K562 (cell line): ENCODE measurements around the gene RACK1. TPM values are rescaled to one million over a fixed set of nuclear protein-coding genes. Genes with fewer than 3 reads are reported as not detected.

Experiments used
- ATF1 ChIP-seq, 2 experiments: fragments of 450-650 bp in 1 of 2; IDR thresholded peaks; 2 replicates each; pipeline ENCODE4 v1.6.1; 2016; ENCODE audit warnings: missing compliant biosample characterization in 1 of 2, missing genetic modification characterization in 1 of 2
- ILF3 ChIP-seq: fragments of 450-650 bp; IDR thresholded peaks from 2 replicates; pipeline ENCODE4 v1.6.1; 2018; ENCODE audit warnings: antibody characterized with exemption, mild to moderate bottlenecking, moderate library complexity, borderline replicate concordance
- KDM4B ChIP-seq, 2 experiments: fragments of 450-650 bp in 1 of 2; sonication (generic) in 1 of 2; IDR thresholded peaks; 2 replicates each; pipeline ENCODE4 v1.6.1; 2016 to 2017; ENCODE audit warnings: borderline replicate concordance in 2 of 2, antibody characterized with exemption in 1 of 2, low read depth in 1 of 2, mild to moderate bottlenecking in 1 of 2
- KHSRP ChIP-seq: fragments of 450-650 bp; IDR thresholded peaks from 2 replicates; pipeline ENCODE4 v1.6.1; 2017
- MAZ ChIP-seq, 2 experiments: fragments of 450-650 bp in 1 of 2; sonication (generic) in 1 of 2; formaldehyde crosslinking; IDR thresholded peaks in 1 of 2; conservative IDR thresholded peaks in 1 of 2; 2 replicates each; pipeline versions ENCODE4 v1.4.0 to v1.5.0; 2020; ENCODE audit warnings: mild to moderate bottlenecking in 1 of 2, missing genetic modification reagents in 1 of 2
- MCM7 ChIP-seq, 2 experiments: fragments of 450-650 bp; IDR thresholded peaks; 2 replicates each; pipeline ENCODE4 v1.6.1; 2016 to 2018
- MYC ChIP-seq, 2 experiments: fragments of 250-450 bp in 1 of 2; sonication (Bioruptor Pico) in 1 of 2; IDR thresholded peaks; 2 replicates each; pipeline versions ENCODE4 v1.5.1 to v1.6.1; 2012 to 2021; ENCODE audit warnings: low read depth in 2 of 2, borderline replicate concordance in 1 of 2, improper control_type of control experiment in 1 of 2, low read length in 1 of 2, mild to moderate bottlenecking in 1 of 2, moderate library complexity in 1 of 2
- PHTF2 ChIP-seq: fragments of 250-450 bp; sonication (Bioruptor Pico); IDR thresholded peaks from 2 replicates; pipeline ENCODE4 v1.5.0; 2021; ENCODE audit warnings: mild to moderate bottlenecking
- RCOR1 ChIP-seq, 2 experiments: IDR thresholded peaks; 2 replicates each; pipeline ENCODE4 v1.6.1; 2012; ENCODE audit warnings: low read depth in 2 of 2, low read length in 2 of 2, borderline replicate concordance in 1 of 2, improper control_type of control experiment in 1 of 2
- SETDB1 ChIP-seq: IDR thresholded peaks from one replicate; pipeline ENCODE4 v1.6.1; 2012; ENCODE audit warnings: low read length, control low read depth, inconsistent platforms
- SMARCA5 ChIP-seq: fragments of 450-650 bp; IDR thresholded peaks from 2 replicates; pipeline ENCODE4 v1.6.1; 2016
- SREBF1 ChIP-seq: fragments of 150-350 bp; IDR thresholded peaks from 2 replicates; pipeline ENCODE4 v1.6.1; 2014; ENCODE audit warnings: antibody characterized with exemption, low read depth, low read length, borderline replicate concordance
- ZNF592 ChIP-seq: fragments of 450-650 bp; IDR thresholded peaks from 2 replicates; pipeline ENCODE4 v1.6.1; 2017; ENCODE audit warnings: antibody characterized with exemption, mild to moderate bottlenecking
- polyA plus RNA-seq, 8 experiments: library from polyadenylated mRNA; depleted of rRNA in 4 of 8; stranded (reverse) in 5 of 8; unstranded in 3 of 8; fragments of >200 nt; fragmentation: Nextera tagmentation in 2 of 8; fragmentation: Illumina TruSeq in 1 of 8; extraction: Ambion mirVana in 2 of 8; extraction: Trizol in 1 of 8; gene quantifications; 2 replicates each; pipeline versions ENCODE4 v1.2.1 to v1.2.3, GENCODE V29; 2011 to 2014; ENCODE audit warnings: inconsistent platforms in 1 of 8, missing spikeins in 1 of 8
- total RNA-seq, 7 experiments: library from RNA; depleted of rRNA in 6 of 7; stranded (reverse); fragments of >200 nt in 6 of 7; fragmentation: Illumina TruSeq in 2 of 7; extraction: Trizol in 2 of 7; gene quantifications; 2 replicates each; pipeline versions ENCODE4 v1.2.1 to v1.2.3, GENCODE V29; 2011 to 2021; ENCODE audit warnings: low replicate concordance in 1 of 7
- TF ChIP-seq, protein P1 (sequence below): sonication (generic); formaldehyde crosslinking; IDR thresholded peaks from 2 replicates; pipeline ENCODE4 v1.8.1; 2023; ENCODE audit warnings: missing genetic modification reagents, mild to moderate bottlenecking, borderline replicate concordance
- TF ChIP-seq, protein P2 (sequence below): fragments of 250-450 bp; sonication (Bioruptor Pico); IDR thresholded peaks from 2 replicates; pipeline ENCODE4 v1.5.0; 2022; ENCODE audit warnings: mild to moderate bottlenecking

Gene RACK1
- total and polyA plus RNA-seq, 9 of the 15 experiments (the other 6 are each of a cell fraction or from before 2014, with no cell fraction given) = 2,303 to 5,311 (median 3,833) TPM

- TF ChIP-seq, protein P1, sequence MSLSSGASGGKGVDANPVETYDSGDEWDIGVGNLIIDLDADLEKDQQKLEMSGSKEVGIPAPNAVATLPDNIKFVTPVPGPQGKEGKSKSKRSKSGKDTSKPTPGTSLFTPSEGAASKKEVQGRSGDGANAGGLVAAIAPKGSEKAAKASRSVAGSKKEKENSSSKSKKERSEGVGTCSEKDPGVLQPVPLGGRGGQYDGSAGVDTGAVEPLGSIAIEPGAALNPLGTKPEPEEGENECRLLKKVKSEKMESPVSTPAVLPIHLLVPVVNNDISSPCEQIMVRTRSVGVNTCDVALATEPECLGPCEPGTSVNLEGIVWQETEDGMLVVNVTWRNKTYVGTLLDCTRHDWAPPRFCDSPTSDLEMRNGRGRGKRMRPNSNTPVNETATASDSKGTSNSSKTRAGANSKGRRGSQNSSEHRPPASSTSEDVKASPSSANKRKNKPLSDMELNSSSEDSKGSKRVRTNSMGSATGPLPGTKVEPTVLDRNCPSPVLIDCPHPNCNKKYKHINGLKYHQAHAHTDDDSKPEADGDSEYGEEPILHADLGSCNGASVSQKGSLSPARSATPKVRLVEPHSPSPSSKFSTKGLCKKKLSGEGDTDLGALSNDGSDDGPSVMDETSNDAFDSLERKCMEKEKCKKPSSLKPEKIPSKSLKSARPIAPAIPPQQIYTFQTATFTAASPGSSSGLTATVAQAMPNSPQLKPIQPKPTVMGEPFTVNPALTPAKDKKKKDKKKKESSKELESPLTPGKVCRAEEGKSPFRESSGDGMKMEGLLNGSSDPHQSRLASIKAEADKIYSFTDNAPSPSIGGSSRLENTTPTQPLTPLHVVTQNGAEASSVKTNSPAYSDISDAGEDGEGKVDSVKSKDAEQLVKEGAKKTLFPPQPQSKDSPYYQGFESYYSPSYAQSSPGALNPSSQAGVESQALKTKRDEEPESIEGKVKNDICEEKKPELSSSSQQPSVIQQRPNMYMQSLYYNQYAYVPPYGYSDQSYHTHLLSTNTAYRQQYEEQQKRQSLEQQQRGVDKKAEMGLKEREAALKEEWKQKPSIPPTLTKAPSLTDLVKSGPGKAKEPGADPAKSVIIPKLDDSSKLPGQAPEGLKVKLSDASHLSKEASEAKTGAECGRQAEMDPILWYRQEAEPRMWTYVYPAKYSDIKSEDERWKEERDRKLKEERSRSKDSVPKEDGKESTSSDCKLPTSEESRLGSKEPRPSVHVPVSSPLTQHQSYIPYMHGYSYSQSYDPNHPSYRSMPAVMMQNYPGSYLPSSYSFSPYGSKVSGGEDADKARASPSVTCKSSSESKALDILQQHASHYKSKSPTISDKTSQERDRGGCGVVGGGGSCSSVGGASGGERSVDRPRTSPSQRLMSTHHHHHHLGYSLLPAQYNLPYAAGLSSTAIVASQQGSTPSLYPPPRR (CRISPR knock-in tag) = 0 out of 2 replicates have a peak, but pooled peaks have one; percentile 73
- TF ChIP-seq ILF3 = no peak
- TF ChIP-seq ZNF592 = peak; percentile 39; the same call in 1 of the 2 replicates
- TF ChIP-seq MAZ (CRISPR knock-in tag; conservative IDR thresholded peaks at IDR 0.05 in 1 of 2, IDR thresholded peaks at IDR 0.05 in 1 of 2) = 0 out of 4 replicates have a peak, but pooled peaks have one; percentile 4 to 41
- TF ChIP-seq ATF1 (CRISPR knock-in tag; IDR thresholded peaks at IDR 0.05) = no peak
- no peak; the same call in 1 of the 2 replicates for TF ChIP-seq ATF1 (tag; IDR thresholded peaks at IDR 0.05)
- TF ChIP-seq, protein P2, sequence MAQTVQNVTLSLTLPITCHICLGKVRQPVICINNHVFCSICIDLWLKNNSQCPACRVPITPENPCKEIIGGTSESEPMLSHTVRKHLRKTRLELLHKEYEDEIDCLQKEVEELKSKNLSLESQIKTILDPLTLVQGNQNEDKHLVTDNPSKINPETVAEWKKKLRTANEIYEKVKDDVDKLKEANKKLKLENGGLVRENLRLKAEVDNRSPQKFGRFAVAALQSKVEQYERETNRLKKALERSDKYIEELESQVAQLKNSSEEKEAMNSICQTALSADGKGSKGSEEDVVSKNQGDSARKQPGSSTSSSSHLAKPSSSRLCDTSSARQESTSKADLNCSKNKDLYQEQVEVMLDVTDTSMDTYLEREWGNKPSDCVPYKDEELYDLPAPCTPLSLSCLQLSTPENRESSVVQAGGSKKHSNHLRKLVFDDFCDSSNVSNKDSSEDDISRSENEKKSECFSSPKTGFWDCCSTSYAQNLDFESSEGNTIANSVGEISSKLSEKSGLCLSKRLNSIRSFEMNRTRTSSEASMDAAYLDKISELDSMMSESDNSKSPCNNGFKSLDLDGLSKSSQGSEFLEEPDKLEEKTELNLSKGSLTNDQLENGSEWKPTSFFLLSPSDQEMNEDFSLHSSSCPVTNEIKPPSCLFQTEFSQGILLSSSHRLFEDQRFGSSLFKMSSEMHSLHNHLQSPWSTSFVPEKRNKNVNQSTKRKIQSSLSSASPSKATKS = no peak
- TF ChIP-seq MYC (IDR thresholded peaks at IDR 0.05; ENCODE audit: low read depth, low read length) = peak; percentile 42; the same call in 1 of the 2 replicates
- no peak for TF ChIP-seq MYC (CRISPR knock-in tag; IDR thresholded peaks at IDR 0.05; ENCODE audit: borderline replicate concordance, low read depth)
- no peak for TF ChIP-seq KDM4B (IDR thresholded peaks at IDR 0.05; ENCODE audit: borderline replicate concordance in 2 of 2, low read depth in 1 of 2)
- no peak for TF ChIP-seq KHSRP
- TF ChIP-seq MCM7 (IDR thresholded peaks at IDR 0.05) = no peak
- peak in 1 of 2 experiments; percentile 7; a peak in 1 of 4 replicates for TF ChIP-seq RCOR1 (IDR thresholded peaks at IDR 0.05; ENCODE audit: borderline replicate concordance in 1 of 2, low read depth in 2 of 2, low read length in 2 of 2)
- no peak for TF ChIP-seq SETDB1
- TF ChIP-seq SMARCA5 = 0 out of 2 replicates have a peak, but pooled peaks have one; percentile 25
- no peak for TF ChIP-seq SREBF1
- TF ChIP-seq PHTF2 = no peak
Observed at GRCh38 chr5:181217111-181217802, 26.4 kb downstream of the RACK1 start (continued).
